Measurements from ENCODE around the gene IL17C.

GRCh38 chr16:88630941-88631340 is 7.4 kb upstream of the IL17C start:
- TF ChIP-seq CTCF (IDR thresholded peaks at IDR 0.05) (no peak), POLR2A (IDR thresholded peaks at IDR 0.05) (no peak)

Data from uterus (tissue), 2 donors.